Measurements from ENCODE around the gene FUT3.

DNA sequence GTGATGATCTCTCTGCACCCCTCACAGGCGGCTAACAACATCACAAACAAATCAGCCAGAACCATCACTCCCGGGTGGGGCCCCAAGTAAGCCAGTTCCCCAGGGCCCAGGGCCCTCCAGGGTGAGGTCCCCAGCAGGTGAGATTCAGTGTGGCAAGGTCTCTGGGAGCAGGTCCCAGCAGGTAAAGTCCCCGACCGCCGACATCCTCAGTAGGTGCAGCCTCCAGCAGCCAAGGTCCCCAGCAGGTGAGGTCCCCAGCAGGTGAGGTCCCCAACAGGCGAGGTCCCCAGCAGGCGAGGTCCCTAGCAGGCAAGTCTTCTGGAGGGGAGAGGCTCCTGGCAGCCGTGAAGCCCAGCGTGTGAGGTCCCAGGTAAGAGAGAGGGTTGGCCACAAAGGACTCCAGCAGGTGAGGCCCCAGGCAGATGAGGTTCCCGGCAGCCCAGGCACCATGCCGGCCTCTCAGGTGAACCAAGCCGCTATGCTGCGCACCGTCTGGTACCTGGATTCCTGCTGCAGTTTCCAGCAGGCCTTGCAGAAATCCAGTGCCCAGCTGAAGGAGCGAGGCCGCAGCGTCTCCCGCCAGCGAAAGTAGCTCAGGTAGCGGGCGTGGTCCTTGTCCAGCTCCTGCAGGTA, 7.8 kb downstream of the FUT3 start:
- TF ChIP-seq, protein P1, sequence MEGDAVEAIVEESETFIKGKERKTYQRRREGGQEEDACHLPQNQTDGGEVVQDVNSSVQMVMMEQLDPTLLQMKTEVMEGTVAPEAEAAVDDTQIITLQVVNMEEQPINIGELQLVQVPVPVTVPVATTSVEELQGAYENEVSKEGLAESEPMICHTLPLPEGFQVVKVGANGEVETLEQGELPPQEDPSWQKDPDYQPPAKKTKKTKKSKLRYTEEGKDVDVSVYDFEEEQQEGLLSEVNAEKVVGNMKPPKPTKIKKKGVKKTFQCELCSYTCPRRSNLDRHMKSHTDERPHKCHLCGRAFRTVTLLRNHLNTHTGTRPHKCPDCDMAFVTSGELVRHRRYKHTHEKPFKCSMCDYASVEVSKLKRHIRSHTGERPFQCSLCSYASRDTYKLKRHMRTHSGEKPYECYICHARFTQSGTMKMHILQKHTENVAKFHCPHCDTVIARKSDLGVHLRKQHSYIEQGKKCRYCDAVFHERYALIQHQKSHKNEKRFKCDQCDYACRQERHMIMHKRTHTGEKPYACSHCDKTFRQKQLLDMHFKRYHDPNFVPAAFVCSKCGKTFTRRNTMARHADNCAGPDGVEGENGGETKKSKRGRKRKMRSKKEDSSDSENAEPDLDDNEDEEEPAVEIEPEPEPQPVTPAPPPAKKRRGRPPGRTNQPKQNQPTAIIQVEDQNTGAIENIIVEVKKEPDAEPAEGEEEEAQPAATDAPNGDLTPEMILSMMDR (IDR thresholded peaks at IDR 0.05), result no peak
- TF ChIP-seq ZFX (IDR thresholded peaks at IDR 0.05; ENCODE audit: borderline replicate concordance), result no peak
